HCT116 (cell line): ENCODE results near the gene MOGAT3. TPM values are rescaled to one million over a fixed set of nuclear protein-coding genes. Genes with fewer than 3 reads are reported as not detected.

Experiments used
- ATAC-seq: fragments of 200-7000 bp; cut with Tn5 transposase; 2 replicates; pipeline ENCODE4 v1.9.1; 2020; ENCODE audit warnings: mild to moderate bottlenecking, moderate library complexity
- BruUV-seq: library from RNA; stranded (reverse); fragments of 400-500 nt; replicated peaks from 2 replicates; lab custom pipeline; 2021; lab: Mats Ljungman, UMichigan
- CTCF ChIA-PET: fragments of 300-600 bp; sonication (Branson Sonifier 250); formaldehyde crosslinking; loops from one replicate; lab custom pipeline; 2021; ENCODE audit warnings: antibody characterized with exemption; lab: Charles Lee
- POLR2A ChIA-PET: fragments of 300-600, 350-600 bp; sonication (Branson Sonifier 250); formaldehyde crosslinking; loops from one replicate; lab custom pipeline; 2021; ENCODE audit warnings: antibody characterized with exemption; lab: Charles Lee
- RAD21 ChIA-PET, 2 experiments: fragments of 300-600 bp; sonication (Branson Sonifier 250); formaldehyde crosslinking; loops; one replicate each; lab custom pipeline; 2023; ENCODE audit warnings: low total read pairs in 2 of 2; ENCODE audit not compliant: uncharacterized antibody in 2 of 2, unreplicated experiment in 2 of 2, low non-redundant PET in 1 of 2; lab: Charles Lee
- DNase-seq: peaks from one replicate; pipeline ENCODE4 v3.0.0-alpha.2; 2010; ENCODE audit warnings: low read depth, low spot score
- H2AFZ ChIP-seq: fragments of 200-600 bp; shearing (Covaris generic), sonication (generic); 2 replicates; pipeline ENCODE4 v1.6.1; 2017; ENCODE audit warnings: low read depth, mixed run types, mixed read lengths, antibody characterized with exemption, low read length; ENCODE audit not compliant: poor library complexity, severe bottlenecking
- H3K27ac ChIP-seq: 2 replicates; pipeline ENCODE4 v1.5.1; 2012; ENCODE audit warnings: low read depth, low read length
- H3K27me3 ChIP-seq: fragments of 200-600 bp; sonication (generic); 2 replicates; pipeline ENCODE4 v1.6.1; 2016; ENCODE audit warnings: mixed run types, low read length, mixed read lengths; ENCODE audit not compliant: insufficient read depth
- H3K36me3 ChIP-seq, 2 experiments: fragments of 200-500 bp in 1 of 2; fragments of 200-600 bp in 1 of 2; sonication (Bioruptor generic) in 1 of 2; sonication (generic) in 1 of 2; 2 replicates each; pipeline versions ENCODE4 v1.5.1 to v1.6.1; 2014 to 2016; ENCODE audit warnings: low read length in 2 of 2, inconsistent platforms in 1 of 2, mixed read lengths in 1 of 2, mixed run types in 1 of 2; ENCODE audit not compliant: insufficient read depth in 2 of 2, control insufficient read depth in 1 of 2
- H3K4me1 ChIP-seq, 2 experiments: fragments of 200-600 bp in 1 of 2; sonication (generic) in 1 of 2; 2 replicates each; pipeline versions ENCODE4 v1.5.1 to v1.6.1; 2012 to 2017; ENCODE audit warnings: low read length in 2 of 2, inconsistent platforms in 1 of 2, mild to moderate bottlenecking in 1 of 2, mixed read lengths in 1 of 2, mixed run types in 1 of 2, moderate library complexity in 1 of 2; ENCODE audit not compliant: insufficient read depth in 2 of 2, control insufficient read depth in 1 of 2
- H3K4me2 ChIP-seq: fragments of 200-600 bp; sonication (generic); 2 replicates; pipeline ENCODE4 v1.6.1; 2017; ENCODE audit warnings: mixed run types, low read length, mixed read lengths
- H3K4me3 ChIP-seq, 2 experiments: fragments of 200-600 bp in 1 of 2; sonication (generic) in 1 of 2; replicated peaks in 1 of 2; 2 replicates each; pipeline ENCODE4 v1.5.1; 2011 to 2016; ENCODE audit warnings: low read length in 2 of 2, control low read depth in 1 of 2, low read depth in 1 of 2, mild to moderate bottlenecking in 1 of 2, mixed read lengths in 1 of 2, mixed run types in 1 of 2
- H3K79me2 ChIP-seq: fragments of 200-600 bp; sonication (generic); 2 replicates; pipeline ENCODE4 v1.6.1; 2017; ENCODE audit warnings: mild to moderate bottlenecking, mixed run types, low read length, moderate library complexity, mixed read lengths; ENCODE audit not compliant: insufficient read depth
- H3K9ac ChIP-seq: fragments of 200-600 bp; sonication (generic); 2 replicates; pipeline ENCODE4 v1.6.1; 2016; ENCODE audit warnings: low read length, mixed read lengths
- H3K9me2 ChIP-seq: fragments of 200-600 bp; sonication (generic), shearing (Covaris generic); 2 replicates; pipeline ENCODE4 v1.6.1; 2017; ENCODE audit warnings: mixed run types, mild to moderate bottlenecking, moderate library complexity; ENCODE audit not compliant: insufficient read depth
- H3K9me3 ChIP-seq, 2 experiments: fragments of 200-500 bp in 1 of 2; fragments of 200-600 bp in 1 of 2; sonication (Bioruptor generic) in 1 of 2; sonication (generic) in 1 of 2; 2 replicates each; pipeline ENCODE4 v1.6.1; 2014 to 2017; ENCODE audit warnings: low read length in 2 of 2, mixed read lengths in 2 of 2, inconsistent platforms in 1 of 2, low read depth in 1 of 2, mild to moderate bottlenecking in 1 of 2, mixed run types in 1 of 2, moderate library complexity in 1 of 2; ENCODE audit not compliant: control insufficient read depth in 1 of 2, insufficient read depth in 1 of 2
- H4K20me1 ChIP-seq: fragments of 200-600 bp; sonication (generic), shearing (Covaris generic); 2 replicates; pipeline ENCODE4 v1.6.1; 2017; ENCODE audit warnings: mixed run types, mild to moderate bottlenecking, moderate library complexity; ENCODE audit not compliant: insufficient read depth
- CBX3 ChIP-seq: IDR thresholded peaks from 2 replicates; pipeline ENCODE4 v1.6.1; 2012; ENCODE audit warnings: low read depth
- CEBPB ChIP-seq: IDR thresholded peaks from 2 replicates; pipeline ENCODE4 v1.6.1; 2012; ENCODE audit warnings: low read depth
- EGR1 ChIP-seq: IDR thresholded peaks from 2 replicates; pipeline ENCODE4 v1.6.1; 2012; ENCODE audit warnings: low read depth
- EZH2phosphoT487 ChIP-seq: fragments of 200-600 bp; IDR thresholded peaks from 2 replicates; pipeline ENCODE4 v1.6.1; 2018; ENCODE audit warnings: antibody characterized with exemption, borderline replicate concordance
- POLR2AphosphoS5 ChIP-seq: IDR thresholded peaks from 2 replicates; pipeline ENCODE4 v1.6.1; 2011; ENCODE audit warnings: mild to moderate bottlenecking, low read depth, low read length, moderate library complexity
- SP1 ChIP-seq: IDR thresholded peaks from 2 replicates; pipeline ENCODE4 v1.6.1; 2012; ENCODE audit warnings: low read depth
- ZNF274 ChIP-seq: fragments of 200-500 bp; sonication (Bioruptor generic); IDR thresholded peaks from 2 replicates; pipeline ENCODE4 v1.6.1; 2014; ENCODE audit warnings: mild to moderate bottlenecking, low read depth, low read length, inconsistent platforms
- intact Hi-C: fragments of 100-400 bp; cut with micrococcal nuclease; formaldehyde crosslinking; loops from 2 replicates; pipeline ENCODE4 v1.10.0; 2022
- total RNA-seq: library from RNA; stranded (reverse); gene quantifications from one replicate; pipeline ENCODE4 v1.2.1, GENCODE V29; 2021; ENCODE audit not compliant: unreplicated experiment
- TF ChIP-seq, protein P1 (sequence below): IDR thresholded peaks from 2 replicates; pipeline ENCODE4 v1.6.1; 2012
- TF ChIP-seq, protein P2 (sequence below), 3 experiments: fragments of 200-600 bp in 1 of 3; sonication (generic) in 1 of 3; IDR thresholded peaks in 2 of 3; conservative IDR thresholded peaks in 1 of 3; 2 replicates each; pipeline ENCODE4 v1.5.1; 2012 to 2017; ENCODE audit warnings: low read depth in 2 of 3, low read length in 2 of 3, antibody characterized with exemption in 1 of 3, borderline replicate concordance in 1 of 3, control low read depth in 1 of 3, mild to moderate bottlenecking in 1 of 3, mixed read lengths in 1 of 3, mixed run types in 1 of 3, moderate library complexity in 1 of 3; ENCODE audit not compliant: insufficient read depth in 1 of 3
- TF ChIP-seq, protein P3 (sequence below): IDR thresholded peaks from 2 replicates; pipeline ENCODE4 v1.6.1; 2012; ENCODE audit warnings: low read depth
- TF ChIP-seq, protein P4 (sequence below): IDR thresholded peaks from 2 replicates; pipeline ENCODE4 v1.6.1; 2012

Gene MOGAT3
- total RNA-seq, 1 experiment from 2014 or later: not detected

DNA sequence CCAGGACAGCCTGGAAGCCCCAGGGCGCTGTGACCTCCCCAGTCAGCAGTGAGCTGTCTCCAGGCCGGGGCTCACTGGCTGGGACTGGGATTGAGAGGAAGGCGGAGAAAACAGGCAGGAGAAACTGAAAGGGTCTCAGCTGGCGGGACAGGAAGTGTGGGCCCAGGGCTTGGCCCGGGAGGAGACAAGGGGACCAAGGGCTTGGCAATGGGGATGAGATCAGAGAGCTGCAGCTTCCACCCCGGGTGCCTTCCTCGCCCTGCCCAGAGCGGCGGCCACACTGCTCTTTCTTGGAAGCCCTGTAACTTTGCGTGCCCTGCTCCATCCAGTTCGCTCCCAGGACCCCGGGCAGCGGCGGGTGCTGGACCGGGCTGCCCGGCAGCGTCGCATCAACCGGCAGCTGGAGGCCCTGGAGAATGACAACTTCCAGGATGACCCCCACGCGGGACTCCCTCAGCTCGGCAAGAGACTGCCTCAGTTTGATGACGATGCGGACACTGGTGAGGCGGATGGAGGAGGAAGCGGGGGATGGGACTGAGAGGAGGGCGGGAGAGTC is 21.5 kb upstream of the MOGAT3 start:
- CTCF ChIA-PET: no interaction called here
- peaks cover 0 to 7% of the 10 kb centered on the region in 2 experiments; a peak in 1 of 4 replicates for H3K4me1 ChIP-seq
- peaks cover 4 to 8% of the 10 kb centered on the region in 2 experiments; a peak in 2 of 4 replicates for H3K36me3 ChIP-seq
- peaks cover 25% of the 10 kb centered on the region for H3K79me2 ChIP-seq
- H3K4me3 ChIP-seq: no peak overlapping the region
- H3K27ac ChIP-seq: no peak overlapping the region
- ATAC-seq (no peak), DNase-seq (no peak)
- intact Hi-C loops: no loop called here
- H2AFZ ChIP-seq: no peak overlapping the region
- H3K4me2 ChIP-seq: no peak overlapping the region
- POLR2A ChIA-PET: no interaction called here
- H3K9me2 ChIP-seq: no peaks in the 10 kb centered on the region
- no peaks in the 10 kb centered on the region for H3K9me3 ChIP-seq
- TF ChIP-seq ZNF274: no peak
- TF ChIP-seq, protein P1, sequence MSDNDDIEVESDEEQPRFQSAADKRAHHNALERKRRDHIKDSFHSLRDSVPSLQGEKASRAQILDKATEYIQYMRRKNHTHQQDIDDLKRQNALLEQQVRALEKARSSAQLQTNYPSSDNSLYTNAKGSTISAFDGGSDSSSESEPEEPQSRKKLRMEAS: no peak
- no peak for TF ChIP-seq EZH2phosphoT487
- no peak for TF ChIP-seq SP1
- no peak for TF ChIP-seq CEBPB
- TF ChIP-seq EGR1: no peak
- TF ChIP-seq CBX3: no peak
- H3K27me3 ChIP-seq: no peaks in the 10 kb centered on the region
- no peak overlapping the region for H3K9ac ChIP-seq
- RAD21 ChIA-PET: no interaction called here
- H4K20me1 ChIP-seq: no peaks in the 10 kb centered on the region
- BruUV-seq: no TSS peak

DNA sequence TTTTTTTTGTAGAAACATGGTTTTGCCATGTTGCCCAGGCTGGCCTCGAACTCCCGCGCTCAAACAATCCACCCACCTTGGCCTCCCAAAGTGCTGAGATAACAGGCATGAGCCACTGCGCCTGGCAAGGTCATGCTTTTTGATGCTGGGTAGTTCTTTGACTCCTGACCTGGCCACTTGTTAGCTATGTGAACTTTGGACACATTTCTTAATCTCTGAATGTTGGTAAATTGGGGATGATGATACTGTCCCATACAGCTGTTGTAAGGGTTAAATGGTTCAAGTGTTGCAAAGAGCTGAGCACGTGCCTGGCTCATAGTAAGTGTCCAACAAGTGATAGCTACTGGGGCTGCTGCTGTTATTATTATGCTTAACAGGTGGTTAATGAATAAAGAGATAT is 19.5 kb upstream of the MOGAT3 start:
- Histone ChIP-seq H3K27ac (no peak overlapping the region), H3K4me3 (no peak overlapping the region), H3K27me3 (no peaks in the 10 kb centered on the region), H3K9me3 (no peaks in the 10 kb centered on the region), H4K20me1 (no peaks in the 10 kb centered on the region), H2AFZ (no peak overlapping the region), H3K79me2 (peaks cover 45% of the 10 kb centered on the region), H3K9me2 (no peaks in the 10 kb centered on the region), H3K9ac (no peak overlapping the region), H3K4me1 (peaks cover 0 to 21% of the 10 kb centered on the region in 2 experiments; a peak in 2 of 4 replicates), H3K4me2 (no peak overlapping the region), H3K36me3 (peaks cover 4 to 5% of the 10 kb centered on the region in 2 experiments; a peak in 2 of 4 replicates)
- intact Hi-C loops: no loop called here
- ChIA-PET CTCF (interaction anchor here (1.2 kb wide), 1 partner anchor 24 kb away, joined by 3 read pairs; the partner anchor contains the start of gene FIS1), POLR2A (interaction anchor here (1.2 kb wide), 1 partner anchor 11 kb away, joined by 4 read pairs; no protein-coding TSS in a partner anchor), RAD21 (no interaction called here)
- no TSS peak for BruUV-seq
- DNase-seq: no peak
- no peak for ATAC-seq
- TF ChIP-seq, protein P2, sequence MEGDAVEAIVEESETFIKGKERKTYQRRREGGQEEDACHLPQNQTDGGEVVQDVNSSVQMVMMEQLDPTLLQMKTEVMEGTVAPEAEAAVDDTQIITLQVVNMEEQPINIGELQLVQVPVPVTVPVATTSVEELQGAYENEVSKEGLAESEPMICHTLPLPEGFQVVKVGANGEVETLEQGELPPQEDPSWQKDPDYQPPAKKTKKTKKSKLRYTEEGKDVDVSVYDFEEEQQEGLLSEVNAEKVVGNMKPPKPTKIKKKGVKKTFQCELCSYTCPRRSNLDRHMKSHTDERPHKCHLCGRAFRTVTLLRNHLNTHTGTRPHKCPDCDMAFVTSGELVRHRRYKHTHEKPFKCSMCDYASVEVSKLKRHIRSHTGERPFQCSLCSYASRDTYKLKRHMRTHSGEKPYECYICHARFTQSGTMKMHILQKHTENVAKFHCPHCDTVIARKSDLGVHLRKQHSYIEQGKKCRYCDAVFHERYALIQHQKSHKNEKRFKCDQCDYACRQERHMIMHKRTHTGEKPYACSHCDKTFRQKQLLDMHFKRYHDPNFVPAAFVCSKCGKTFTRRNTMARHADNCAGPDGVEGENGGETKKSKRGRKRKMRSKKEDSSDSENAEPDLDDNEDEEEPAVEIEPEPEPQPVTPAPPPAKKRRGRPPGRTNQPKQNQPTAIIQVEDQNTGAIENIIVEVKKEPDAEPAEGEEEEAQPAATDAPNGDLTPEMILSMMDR (IDR thresholded peaks at IDR 0.05 in 2 of 3, conservative IDR thresholded peaks at IDR 0.05 in 1 of 3; ENCODE audit: borderline replicate concordance in 1 of 3, insufficient read depth in 1 of 3, low read depth in 2 of 3, low read length in 2 of 3): no peak
- no peak for TF ChIP-seq POLR2AphosphoS5
- TF ChIP-seq ZNF274: no peak
- TF ChIP-seq, protein P3, sequence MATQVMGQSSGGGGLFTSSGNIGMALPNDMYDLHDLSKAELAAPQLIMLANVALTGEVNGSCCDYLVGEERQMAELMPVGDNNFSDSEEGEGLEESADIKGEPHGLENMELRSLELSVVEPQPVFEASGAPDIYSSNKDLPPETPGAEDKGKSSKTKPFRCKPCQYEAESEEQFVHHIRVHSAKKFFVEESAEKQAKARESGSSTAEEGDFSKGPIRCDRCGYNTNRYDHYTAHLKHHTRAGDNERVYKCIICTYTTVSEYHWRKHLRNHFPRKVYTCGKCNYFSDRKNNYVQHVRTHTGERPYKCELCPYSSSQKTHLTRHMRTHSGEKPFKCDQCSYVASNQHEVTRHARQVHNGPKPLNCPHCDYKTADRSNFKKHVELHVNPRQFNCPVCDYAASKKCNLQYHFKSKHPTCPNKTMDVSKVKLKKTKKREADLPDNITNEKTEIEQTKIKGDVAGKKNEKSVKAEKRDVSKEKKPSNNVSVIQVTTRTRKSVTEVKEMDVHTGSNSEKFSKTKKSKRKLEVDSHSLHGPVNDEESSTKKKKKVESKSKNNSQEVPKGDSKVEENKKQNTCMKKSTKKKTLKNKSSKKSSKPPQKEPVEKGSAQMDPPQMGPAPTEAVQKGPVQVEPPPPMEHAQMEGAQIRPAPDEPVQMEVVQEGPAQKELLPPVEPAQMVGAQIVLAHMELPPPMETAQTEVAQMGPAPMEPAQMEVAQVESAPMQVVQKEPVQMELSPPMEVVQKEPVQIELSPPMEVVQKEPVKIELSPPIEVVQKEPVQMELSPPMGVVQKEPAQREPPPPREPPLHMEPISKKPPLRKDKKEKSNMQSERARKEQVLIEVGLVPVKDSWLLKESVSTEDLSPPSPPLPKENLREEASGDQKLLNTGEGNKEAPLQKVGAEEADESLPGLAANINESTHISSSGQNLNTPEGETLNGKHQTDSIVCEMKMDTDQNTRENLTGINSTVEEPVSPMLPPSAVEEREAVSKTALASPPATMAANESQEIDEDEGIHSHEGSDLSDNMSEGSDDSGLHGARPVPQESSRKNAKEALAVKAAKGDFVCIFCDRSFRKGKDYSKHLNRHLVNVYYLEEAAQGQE: no peak
- no peak for TF ChIP-seq CBX3
- TF ChIP-seq, protein P4, sequence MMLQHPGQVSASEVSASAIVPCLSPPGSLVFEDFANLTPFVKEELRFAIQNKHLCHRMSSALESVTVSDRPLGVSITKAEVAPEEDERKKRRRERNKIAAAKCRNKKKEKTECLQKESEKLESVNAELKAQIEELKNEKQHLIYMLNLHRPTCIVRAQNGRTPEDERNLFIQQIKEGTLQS: no peak
